ENCODE measurements around the gene ZBTB40. TPM values are rescaled to one million over a fixed set of nuclear protein-coding genes. Genes with fewer than 3 reads are reported as not detected.

The ZBTB40 gene
- total RNA-seq, 1 experiment from 2014 or later: 16.3 TPM

- H2BK5ac ChIP-seq (ENCODE audit: insufficient read length, low read length): no peak overlapping the region
- H2BK15ac ChIP-seq (ENCODE audit: low read depth, low read length): no peak overlapping the region
- no peak overlapping the region for H3K27ac ChIP-seq (ENCODE audit: insufficient read length, low read depth, low read length)
- no peak overlapping the region for H4K91ac ChIP-seq (ENCODE audit: insufficient read length, low read depth, low read length)
- no peak overlapping the region for H2AK5ac ChIP-seq (ENCODE audit: insufficient read length, low read length)
- no peak overlapping the region for H3K18ac ChIP-seq (ENCODE audit: insufficient read length, low read depth, low read length)
- no peak overlapping the region for H2AFZ ChIP-seq (ENCODE audit: low read length)
- no peak overlapping the region for H3K27ac Mint-ChIP-seq
- H3K56ac ChIP-seq (ENCODE audit: insufficient read length, low read depth, low read length): no peak overlapping the region
- no peak overlapping the region for H3K4ac ChIP-seq (ENCODE audit: low read depth, low read length)
- H3K9me3 Mint-ChIP-seq: no peaks in the 10 kb centered on the region
- no peak overlapping the region for H3K23ac ChIP-seq (ENCODE audit: insufficient read length, low read depth, low read length)
- no peaks in the 10 kb centered on the region for H3K4me1 ChIP-seq (ENCODE audit: insufficient read depth, low read length)
- no peak for DNase-seq
- no peak overlapping the region for H3T11ph ChIP-seq (ENCODE audit: low read length)
- H3K27me3 Mint-ChIP-seq (ENCODE audit: low read depth): no peaks in the 10 kb centered on the region
- H2BK120ac ChIP-seq (ENCODE audit: low read depth, low read length, poor library complexity, severe bottlenecking): no peak overlapping the region
- H3K36me3 Mint-ChIP-seq (ENCODE audit: insufficient read depth in 1 of 3, low read depth in 3 of 3): peaks cover 10 to 65% (median 21%) of the 10 kb centered on the region in 3 experiments
- no peaks in the 10 kb centered on the region for H3K79me2 ChIP-seq (ENCODE audit: insufficient read depth, low read length)
- no peak overlapping the region for H3K9ac ChIP-seq (ENCODE audit: extremely low read depth, insufficient read length, low read length)
- no peaks in the 10 kb centered on the region for H3K79me1 ChIP-seq (ENCODE audit: insufficient read depth, low read depth, low read length, poor library complexity, severe bottlenecking)
- no peak overlapping the region for H3K14ac ChIP-seq (ENCODE audit: insufficient read depth, low read length)
- H3K4me1 Mint-ChIP-seq: peaks cover 0 to 3% of the 10 kb centered on the region in 2 experiments; a peak in 1 of 4 replicates
- H2BK12ac ChIP-seq (ENCODE audit: insufficient read length, low read depth, low read length): no peak overlapping the region
- no peaks in the 10 kb centered on the region for H3K9me3 ChIP-seq (ENCODE audit: control insufficient read depth, low read depth, low read length)
- no peak for TF ChIP-seq CTCF (conservative IDR thresholded peaks at IDR 0.05)
- no peaks in the 10 kb centered on the region for H4K20me1 ChIP-seq (ENCODE audit: control insufficient read depth, insufficient read depth, insufficient read length)
- no peaks in the 10 kb centered on the region for H3K23me2 ChIP-seq (ENCODE audit: insufficient read length, low read depth, low read length, poor library complexity, severe bottlenecking)
- no peak overlapping the region for H4K8ac ChIP-seq (replicated peaks; ENCODE audit: insufficient read length, low read depth, low read length)
- no CpG with 5 or more reads among the region's 5 CpGs for WGBS (ENCODE audit: extremely low coverage, insufficient read length, low lambda C conversion rate)
- no peaks in the 10 kb centered on the region for H3K27me3 ChIP-seq (ENCODE audit: insufficient read depth, low read length)
- H4K5ac ChIP-seq (ENCODE audit: insufficient read length, low read depth, low read length): no peak overlapping the region
- H3K4me3 Mint-ChIP-seq: no peak overlapping the region
- no peak overlapping the region for H3K4me2 ChIP-seq (ENCODE audit: insufficient read depth, insufficient read length, low read length)
- no peak overlapping the region for H2BK20ac ChIP-seq (ENCODE audit: low read depth, low read length, poor library complexity, severe bottlenecking)
Measured at GRCh38 chr1:22524481-22524880, 72.8 kb downstream of the ZBTB40 start.
